Epithelial cell of esophagus (primary cell): ENCODE data around the gene IL12RB2.

ENCODE experiments used
- DNase-seq: peaks from one replicate; pipeline ENCODE4 v3.0.0; 2010; ENCODE audit warnings: low read depth
- H3K4me3 ChIP-seq: 2 replicates; pipeline ENCODE4 v1.5.1; 2011; ENCODE audit warnings: mild to moderate bottlenecking, low read length, control low read depth
- CTCF ChIP-seq: IDR thresholded peaks from 2 replicates; pipeline ENCODE4 v1.5.1; 2011; ENCODE audit warnings: low read depth, mild to moderate bottlenecking, low read length, control low read depth, inconsistent platforms; ENCODE audit not compliant: insufficient read depth; ENCODE audit errors: missing control alignments

IL12RB2 gene

DNA sequence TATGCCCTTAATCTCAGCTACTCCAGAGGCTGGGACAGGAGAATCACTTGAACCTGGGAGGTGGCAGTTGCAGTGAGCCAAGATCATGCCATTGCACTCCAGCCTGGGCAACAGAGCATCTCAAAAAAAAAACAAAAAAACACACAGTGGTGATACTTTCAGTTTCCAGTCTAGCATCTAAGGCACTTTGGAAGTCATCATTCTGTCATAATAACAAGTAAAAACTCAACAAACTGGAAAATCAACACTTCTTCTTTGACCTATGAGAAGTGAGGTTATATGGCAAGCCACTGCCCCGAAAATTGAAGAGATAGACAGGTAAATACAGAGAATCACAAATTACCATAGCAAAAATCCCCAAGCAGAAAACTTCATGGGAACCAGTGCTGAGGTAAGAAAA, 51.9 kb downstream of the IL12RB2 start:
- TF ChIP-seq CTCF = no peak
- no peak overlapping the region for H3K4me3 ChIP-seq
- no peak for DNase-seq

GRCh38 chr1:67361641-67362040, 54.0 kb downstream of the IL12RB2 start:
- no peak for DNase-seq

DNA sequence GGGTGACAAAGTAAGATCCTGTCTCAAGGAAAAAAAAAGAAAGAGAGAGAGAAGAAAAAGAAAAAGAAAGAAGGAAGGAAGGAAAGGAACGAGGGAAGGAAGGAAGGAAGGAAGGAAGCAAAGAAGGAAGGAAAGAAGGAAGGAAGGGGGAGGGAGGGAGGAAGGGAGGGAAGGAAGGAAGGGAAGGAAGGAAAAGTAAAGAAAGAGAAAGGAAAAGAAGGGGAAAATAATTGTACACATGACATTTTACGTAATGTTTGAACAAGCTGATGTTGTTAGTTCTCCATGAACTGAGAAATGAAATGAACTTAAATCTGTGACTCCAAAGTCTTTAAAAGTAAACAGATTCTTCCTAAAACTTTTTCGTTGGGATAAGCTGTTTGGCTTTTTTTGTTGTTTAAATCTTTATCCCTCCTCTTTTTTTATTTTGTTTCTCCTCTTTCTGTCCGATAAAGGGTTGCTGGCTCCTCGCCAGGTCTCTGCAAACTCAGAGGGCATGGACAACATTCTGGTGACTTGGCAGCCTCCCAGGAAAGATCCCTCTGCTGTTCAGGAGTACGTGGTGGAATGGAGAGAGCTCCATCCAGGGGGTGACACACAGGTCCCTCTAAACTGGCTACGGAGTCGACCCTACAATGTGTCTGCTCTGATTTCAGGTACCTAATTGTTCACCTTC, 59.8 kb downstream of the IL12RB2 start:
- DNase-seq = peak; percentile 39
- no peak for TF ChIP-seq CTCF
- H3K4me3 ChIP-seq = no peak overlapping the region

More at GRCh38 chr1:67361641-67362040, 54.0 kb downstream of the IL12RB2 start:
- no peak for TF ChIP-seq CTCF
- no peak overlapping the region for H3K4me3 ChIP-seq

DNA sequence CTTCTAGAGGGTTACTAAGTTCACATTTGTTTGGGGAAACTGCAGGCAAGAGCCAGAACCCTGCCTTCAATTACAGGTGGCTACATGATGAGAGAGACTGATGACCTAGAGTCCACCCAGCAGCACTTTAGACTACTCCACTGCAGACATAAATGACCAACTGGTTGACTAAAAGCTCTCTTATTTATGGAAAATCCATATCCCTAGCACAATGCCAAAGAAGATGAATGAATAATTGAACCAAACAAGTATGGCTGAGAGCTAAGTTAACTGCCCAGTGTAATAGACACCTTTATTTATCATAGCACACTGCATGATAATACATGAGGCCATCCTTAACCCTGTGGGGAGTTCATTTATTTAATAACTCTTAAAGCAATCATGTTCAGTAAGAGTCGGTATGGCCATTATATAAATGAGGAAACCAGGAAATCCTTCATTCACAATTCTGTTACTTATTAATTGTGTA, 60.4 kb downstream of the IL12RB2 start:
- no peak for TF ChIP-seq CTCF
- no peak for DNase-seq
- no peak overlapping the region for H3K4me3 ChIP-seq

DNA sequence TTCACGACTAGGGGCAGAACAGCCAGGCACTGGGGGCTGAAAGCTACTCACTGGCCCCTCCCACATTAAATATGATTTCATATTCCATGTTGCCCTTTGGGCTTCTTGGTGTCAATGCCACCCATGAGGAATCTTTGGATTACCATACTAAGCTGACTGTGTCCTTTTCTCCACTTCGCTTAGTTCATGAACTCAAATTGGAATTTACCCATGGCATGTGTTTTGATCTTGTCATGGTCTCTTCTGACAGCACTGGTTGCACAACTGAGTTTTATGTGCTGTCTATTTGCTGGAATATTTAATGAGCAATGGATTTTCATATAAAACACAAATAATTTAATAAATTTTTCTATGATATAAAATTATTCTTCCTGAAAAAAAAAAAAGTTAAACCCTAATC, 63.4 kb downstream of the IL12RB2 start:
- no peak for TF ChIP-seq CTCF
- DNase-seq = no peak
- no peak overlapping the region for H3K4me3 ChIP-seq

DNA sequence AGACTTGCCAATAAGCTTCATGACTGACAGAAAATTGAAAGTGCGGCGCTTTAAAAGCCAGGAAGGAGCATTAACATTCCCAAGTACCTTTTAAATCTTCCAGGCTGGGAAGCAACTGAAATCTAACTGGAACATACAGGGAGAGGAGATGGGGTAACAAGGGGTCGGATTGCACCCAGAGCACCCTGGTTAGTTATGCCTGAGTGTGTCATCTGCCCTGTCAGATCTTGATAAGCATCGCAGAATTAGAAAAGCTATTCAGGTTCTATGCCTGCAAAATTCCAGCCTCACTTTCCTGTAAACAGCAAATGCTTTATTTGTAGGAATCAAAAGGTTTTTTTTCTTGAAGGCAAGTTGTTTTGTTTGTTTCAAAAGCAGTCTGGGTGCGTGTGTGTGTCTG, 64.0 kb downstream of the IL12RB2 start:
- DNase-seq = peak; percentile 30
- no peak overlapping the region for H3K4me3 ChIP-seq
- TF ChIP-seq CTCF = no peak

DNA sequence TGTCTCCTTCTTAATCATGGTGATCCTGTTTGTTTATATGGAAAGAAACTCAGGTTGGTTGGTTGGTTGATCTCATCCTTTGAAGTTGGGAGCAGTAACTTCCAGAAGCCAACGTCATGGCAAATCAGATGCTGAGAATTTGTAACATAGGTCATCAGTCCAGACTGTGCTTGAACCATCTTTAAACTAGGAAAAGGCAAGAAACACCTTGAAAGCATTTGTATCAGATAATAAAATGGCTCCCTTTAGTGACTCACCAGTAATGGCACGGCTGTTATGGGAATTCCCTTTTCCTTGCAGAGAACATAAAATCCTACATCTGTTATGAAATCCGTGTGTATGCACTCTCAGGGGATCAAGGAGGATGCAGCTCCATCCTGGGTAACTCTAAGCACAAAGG, 64.5 kb downstream of the IL12RB2 start:
- H3K4me3 ChIP-seq = no peak overlapping the region
- TF ChIP-seq CTCF = no peak
- peak; percentile 40 for DNase-seq
